RPMI7951 (cell line): ENCODE results near the gene TTLL11. TPM values are rescaled to one million over a fixed set of nuclear protein-coding genes. Genes with fewer than 3 reads are reported as not detected.

Experiments used
- DNase-seq: peaks from one replicate; pipeline ENCODE4 v3.0.0-alpha.2; 2012; ENCODE audit warnings: low read depth
- total RNA-seq: library from RNA; depleted of rRNA; stranded (reverse); fragments of >200 nt; shearing (Covaris generic); gene quantifications from 2 replicates; pipeline ENCODE4 v1.2.3, GENCODE V29; 2014

Gene TTLL11
- total RNA-seq, 1 experiment from 2014 or later, result 0.60 TPM

DNA sequence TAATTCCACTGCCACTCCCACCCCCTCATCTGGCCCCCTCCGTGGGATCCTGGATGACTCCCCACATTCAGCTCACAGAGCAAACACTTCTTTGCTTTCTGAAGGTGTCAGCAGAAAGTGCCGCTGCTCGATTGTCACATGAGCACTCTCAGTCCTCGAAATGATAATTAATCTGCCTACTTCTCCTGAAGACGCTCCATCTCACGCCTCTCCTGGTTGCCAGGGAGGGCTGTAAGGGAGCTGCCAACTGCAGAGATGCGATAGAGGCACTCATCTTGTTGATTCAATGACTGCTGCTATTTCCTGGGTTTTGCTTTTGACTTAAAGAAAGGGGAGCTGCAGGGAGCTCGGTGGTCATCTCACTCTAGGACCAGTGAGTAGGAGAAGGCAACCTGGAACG is 235.2 kb downstream of the TTLL11 start:
- DNase-seq, result no peak

DNA sequence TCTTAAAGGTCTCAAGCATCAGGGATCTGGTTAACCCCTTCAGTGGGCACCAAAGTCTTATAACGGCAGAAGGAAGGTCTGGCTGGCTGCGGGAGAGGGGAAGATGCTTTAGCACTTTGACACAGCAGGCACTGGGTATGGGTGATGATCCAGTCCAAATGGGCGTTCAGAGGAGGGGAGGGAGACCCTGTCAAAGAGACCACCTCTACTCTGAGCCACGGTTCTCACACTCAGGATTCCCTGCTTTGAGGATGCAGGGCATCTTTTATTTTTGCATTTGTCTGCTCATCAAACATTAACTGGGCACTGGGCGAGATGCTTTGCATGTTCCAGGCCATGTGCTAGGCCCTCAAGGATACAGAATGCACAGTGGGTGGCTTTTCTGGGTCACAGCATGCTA is 237.6 kb downstream of the TTLL11 start:
- DNase-seq, result no peak

DNA sequence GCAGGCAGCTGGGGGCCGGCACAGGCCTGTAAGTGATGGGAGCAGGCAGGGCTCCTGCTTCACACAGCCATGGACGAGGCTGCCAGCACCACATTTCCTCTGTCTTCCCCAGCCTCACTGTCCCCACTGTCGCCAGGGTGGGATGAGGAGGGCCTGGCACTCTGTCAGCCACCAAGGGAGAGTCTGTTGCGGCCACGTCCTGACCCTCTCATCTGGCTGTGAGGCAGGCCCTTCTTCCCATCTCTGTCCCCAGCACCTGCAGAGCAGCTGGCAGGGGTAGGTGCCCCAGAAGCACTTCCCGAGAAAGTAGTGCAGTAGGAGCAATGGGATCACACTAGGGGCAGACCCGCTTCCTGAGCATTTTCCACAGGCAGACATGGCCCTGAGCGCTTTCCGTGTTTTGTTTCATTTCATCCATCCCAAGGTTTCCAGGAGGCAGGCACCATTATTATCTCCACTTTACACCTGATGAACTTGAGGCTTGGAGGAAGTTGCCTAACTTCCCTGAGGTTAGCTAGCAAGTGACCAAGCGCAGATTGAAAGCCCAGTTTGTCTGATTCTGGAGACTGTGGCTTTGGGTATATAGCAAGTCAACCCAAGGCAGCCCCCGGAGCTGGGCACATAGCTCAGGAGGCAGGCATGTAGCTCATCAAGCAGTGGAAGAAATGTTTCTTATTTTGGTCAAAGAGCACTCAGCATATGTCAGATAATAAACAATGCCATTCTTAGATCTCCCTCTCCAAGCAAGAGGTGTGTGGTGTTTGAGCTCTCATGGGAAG is 239.3 kb downstream of the TTLL11 start:
- DNase-seq, result no peak

DNA sequence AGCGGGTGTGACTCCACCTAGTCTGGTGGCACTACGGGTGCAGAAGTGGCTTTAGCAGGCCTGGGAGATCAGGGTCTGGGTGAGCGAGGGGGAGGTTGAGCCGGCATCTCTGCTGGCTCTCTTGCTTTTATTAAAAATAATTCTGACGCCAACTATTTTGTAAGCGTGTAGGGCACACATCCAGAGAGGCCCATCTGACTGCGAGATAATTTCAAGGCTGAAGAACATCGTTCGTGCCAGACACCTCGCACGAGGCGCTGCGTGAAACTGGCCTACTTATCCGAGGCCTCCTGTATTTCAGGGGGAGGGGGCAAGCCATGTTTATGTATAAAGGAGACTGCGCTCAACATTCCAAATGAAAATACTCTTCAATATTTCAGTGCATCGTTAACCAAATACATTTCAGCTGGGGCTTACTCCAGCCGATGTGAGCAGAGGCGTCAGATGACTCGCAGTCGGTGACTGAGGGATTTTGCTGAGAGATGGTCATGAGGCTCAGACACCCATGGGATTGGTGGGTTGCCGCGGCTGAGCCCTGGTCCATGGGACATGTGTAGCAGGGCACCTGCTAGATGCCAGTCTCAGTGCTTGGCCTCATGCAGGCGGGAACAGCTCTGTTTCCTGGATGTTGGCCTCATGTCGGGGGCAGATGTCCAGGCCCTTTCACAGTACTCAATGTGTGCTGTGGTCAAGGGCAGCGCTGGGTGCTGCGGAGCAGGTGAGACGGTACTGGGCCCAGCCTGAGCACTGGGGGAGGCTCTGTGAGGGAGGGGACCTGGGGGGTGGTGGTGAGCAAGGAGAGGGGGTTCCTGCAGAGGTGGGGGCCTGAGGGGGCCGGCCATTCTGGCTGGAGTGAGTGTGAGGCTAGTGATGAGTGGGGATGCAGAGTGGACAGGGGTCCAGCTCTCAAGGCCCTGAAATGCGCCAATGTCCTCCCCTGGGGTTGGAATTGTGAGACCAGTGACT is 240.2 kb downstream of the TTLL11 start:
- no peak for DNase-seq

DNA sequence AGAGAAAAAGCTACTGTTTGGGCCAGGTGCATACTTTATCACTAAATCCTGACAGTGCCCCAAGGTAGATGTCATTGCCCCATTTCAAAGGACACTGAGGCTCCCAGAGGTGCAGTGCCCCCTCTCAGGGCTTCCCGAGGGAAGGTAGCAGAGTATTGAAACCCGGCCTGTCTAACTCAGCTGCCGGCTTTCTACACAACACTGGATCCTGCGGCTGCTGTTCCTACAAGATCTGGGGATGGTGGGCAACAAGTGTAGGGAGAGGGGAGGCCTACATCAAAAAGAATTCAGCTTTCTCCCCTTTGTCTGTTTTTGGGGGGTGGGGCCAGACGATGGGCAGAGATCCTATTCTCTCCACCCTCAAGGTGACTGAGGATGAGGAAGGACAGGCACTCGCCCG is 240.9 kb downstream of the TTLL11 start:
- DNase-seq, result no peak

DNA sequence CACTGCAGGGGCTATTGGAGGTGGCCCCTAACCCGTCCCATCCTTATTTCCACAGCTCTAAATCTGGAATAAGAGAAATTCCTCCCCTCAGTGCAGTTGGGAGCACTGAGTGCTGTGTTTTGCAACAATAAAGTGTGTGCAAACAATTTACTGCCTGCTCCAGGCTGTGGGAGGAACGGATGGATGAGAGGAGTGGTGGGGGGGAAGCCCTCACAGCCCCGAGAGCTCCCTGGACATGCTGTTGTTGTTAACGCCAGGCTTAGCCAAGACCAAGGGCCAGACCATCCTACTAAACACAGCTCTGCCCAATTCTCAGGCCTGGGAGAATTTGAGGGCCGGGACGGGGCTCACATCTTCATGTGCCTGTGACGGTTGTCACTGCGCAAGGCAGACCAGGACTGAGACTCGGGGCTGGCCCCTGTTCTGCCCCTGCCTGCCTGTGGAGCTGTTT is 241.4 kb downstream of the TTLL11 start:
- DNase-seq, result no peak

DNA sequence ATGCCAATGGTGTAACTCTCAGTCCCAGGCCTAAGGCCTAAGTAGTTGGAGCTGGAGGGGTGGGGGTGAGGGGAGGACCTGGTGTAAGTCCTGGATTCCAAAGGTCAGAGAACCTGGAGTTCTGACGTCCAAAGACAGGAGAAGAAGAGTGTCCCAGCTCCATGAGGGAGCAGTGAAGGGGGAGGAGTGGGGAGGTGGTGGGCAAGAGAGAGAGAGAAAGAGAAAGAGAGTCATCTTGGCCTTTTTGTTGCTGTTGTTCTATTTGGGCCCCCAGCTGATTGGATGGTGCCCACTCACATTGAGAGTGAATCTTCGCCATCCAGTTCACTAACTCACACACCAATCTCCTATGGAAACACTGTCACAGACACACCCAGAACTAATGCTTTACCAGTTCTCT is 242.7 kb downstream of the TTLL11 start:
- no peak for DNase-seq

DNA sequence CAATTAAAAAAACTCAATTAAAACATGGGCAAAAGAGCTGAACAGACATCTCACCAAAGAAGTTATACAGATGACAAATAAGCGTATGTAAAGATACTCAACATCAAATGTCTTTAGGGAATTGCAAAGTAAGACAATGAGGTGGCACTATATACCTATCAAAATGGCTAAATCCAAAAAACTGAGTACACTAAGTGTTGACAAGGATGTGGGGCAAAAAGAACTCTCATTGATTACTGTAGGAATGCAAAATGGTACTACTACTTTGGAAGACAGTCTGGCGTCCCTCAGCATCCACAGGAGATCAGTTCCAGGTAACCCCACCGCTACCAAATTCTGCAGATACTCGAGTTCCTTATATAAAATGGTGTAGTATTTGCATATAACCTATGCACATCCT is 243.6 kb downstream of the TTLL11 start:
- no peak for DNase-seq

DNA sequence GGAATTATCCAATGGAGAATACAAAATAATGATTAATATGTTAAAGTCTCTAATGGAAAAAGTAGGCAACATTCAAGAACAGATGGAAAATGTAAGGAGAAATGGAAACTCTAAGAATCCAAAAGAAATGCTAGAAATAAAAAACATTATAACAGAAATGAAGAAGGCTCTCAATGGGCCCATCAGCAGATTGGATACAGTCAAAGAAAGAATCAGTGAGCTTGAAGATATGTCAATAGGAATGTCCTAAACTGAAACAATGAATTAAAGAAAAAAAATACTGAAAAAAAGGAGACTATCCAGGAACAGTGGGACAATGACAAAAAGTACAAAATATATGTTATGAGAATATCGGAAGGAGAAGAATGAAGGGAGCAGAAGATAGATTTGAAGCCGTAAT is 248.5 kb downstream of the TTLL11 start:
- no peak for DNase-seq

DNA sequence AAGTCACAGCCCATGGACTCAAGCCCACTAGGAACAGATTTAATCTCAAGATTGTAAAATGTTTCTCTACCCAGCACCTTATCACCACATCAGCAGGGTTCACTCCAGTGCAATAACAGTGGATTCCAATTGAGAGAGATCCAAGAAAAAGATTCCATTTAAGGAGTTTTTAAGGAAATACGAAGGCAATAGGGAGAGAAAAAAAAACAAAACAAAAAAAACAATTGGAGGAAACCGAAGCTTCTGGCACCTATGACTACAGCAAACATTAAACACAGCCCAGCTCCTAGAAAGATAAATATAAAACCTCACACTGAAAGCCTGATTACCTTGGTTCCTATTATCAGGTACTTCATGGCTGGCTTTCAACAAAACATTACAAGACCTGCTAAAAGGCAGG is 249.0 kb downstream of the TTLL11 start:
- no peak for DNase-seq

DNA sequence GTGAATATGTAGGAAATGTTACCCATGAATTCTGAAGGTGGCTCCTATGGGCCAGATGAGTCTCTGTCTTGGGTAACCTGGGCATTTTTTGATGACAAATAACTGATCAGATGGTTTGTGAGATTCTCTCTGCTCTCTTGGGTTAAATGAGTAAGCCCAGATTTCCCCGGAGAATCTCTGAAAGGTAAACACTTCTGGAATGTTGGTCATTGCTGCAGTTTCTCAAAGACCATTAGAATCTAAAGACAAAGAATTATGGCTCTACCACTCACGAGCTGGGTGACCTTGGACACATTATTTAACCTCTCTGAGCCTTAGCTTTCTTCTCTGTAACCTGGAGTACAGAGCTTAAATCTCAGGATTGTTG is 250.5 kb downstream of the TTLL11 start:
- DNase-seq, result no peak

DNA sequence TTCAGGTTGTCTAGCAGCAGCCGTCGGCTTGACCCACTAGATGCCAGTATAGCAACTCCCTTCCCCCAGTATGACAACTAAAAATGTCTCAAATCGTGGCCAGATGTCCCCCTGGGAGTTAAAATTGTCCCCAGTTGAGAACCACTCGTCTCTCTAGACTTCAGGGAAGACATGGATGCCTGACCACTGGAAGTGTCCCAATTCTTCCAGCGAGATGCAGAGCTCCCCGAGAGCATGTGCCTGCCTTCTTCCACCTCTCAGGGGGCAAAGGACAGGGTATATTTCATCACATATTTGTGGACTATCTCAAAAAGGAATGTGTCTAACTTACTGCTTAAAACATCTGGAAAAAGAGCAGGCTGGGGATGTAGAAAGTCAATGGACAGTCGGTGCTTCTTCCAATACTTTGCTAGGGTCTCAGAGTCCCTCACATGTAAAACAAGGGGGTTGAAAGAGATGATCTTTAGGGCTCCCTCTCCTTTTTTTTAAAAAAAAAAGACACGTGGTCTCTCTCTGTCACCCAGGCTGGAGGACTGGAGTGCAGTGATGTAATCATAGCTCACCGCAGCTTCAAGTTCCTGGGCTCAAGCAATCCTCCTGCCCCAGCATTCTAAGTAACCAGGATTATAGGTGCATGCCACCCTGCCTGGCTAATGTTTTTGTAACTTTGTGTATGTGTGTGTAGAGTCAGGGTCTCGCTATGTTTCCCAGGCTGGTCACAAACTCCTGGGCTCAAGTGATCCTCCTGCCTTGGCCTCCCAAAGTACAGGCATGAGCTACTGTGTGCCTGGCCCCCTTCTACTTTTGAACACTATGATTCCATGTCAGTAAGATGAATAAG is 251.1 kb downstream of the TTLL11 start:
- DNase-seq, result no peak

DNA sequence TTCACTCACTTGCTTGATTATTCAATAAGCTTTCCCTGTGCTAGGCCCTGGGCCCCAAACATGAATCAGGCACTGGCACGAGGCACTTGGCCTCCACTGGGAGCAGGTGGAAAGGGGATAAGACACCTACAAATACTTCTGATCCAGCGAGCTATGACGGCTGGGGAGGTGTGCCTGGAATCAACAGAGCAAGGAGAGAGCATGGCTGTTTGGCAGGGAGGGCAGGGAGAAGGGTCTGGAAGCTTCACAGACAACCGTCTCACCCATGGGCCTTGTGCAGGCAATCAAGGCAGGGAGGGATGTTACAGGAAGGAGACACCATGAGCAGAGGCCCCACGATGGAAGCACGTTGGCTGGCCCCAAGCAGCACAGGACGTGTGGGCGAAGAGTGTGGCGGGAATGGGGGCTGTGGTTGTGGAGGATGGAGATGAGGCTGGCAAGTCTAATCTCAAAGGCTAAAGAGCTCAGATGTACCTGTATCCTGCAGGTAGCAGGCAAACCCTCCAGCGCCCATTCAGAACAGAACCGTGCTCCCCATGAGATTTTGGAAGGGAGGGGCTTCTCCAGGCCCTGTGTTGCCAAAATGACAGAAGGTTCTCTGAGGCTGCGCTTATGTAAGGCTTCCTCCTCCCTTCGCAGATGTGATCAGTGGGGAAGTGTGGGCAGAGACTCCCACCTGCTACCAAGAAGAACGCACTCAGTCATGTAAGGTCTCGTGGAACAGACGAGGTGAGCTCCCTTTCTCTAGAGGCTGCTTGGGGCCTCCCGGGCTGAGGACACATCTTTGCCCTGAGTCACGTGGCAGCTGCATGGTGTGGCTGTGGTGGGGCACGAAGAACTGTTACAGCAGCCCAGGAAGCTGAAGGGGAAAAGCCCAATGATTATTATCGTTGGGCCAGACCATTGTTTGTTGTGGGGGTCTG is 252.0 kb downstream of the TTLL11 start:
- DNase-seq, result no peak

DNA sequence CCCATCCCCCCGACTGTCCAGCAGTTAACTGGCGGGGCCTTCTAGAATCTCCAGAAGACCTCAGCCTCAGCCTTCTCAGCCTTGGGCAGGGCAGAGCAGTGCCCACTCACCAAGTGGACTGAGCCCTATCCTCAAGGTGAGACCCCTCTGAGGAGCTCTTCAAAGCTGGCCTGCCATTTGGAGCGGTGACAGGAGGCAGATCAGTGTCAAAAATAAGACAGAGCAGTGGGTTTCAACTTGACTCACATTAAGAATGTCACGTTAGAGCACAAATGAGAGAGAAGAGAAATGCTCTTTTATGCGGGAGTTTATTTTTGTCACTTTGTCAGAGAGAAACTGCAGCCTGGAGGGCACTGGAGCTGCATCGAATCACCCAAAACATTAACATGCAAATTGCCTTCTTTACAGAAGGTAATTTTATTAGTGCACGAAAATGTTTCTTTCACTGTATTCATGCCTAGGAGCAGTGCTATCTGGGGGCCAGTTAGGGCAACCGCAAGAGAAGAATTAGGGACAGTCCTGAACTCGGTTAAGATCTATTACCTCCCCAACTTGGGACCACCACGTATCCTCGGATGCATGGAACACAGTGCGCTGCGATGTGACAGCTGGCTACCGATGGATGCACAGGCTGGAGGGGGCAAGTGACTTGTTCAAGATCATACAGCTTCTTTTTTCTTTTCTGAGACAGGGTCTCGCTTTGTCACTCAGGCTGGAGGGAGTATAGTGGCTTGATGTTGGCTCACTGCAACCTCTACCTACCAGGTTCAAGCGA is 253.2 kb downstream of the TTLL11 start:
- DNase-seq, result no peak

DNA sequence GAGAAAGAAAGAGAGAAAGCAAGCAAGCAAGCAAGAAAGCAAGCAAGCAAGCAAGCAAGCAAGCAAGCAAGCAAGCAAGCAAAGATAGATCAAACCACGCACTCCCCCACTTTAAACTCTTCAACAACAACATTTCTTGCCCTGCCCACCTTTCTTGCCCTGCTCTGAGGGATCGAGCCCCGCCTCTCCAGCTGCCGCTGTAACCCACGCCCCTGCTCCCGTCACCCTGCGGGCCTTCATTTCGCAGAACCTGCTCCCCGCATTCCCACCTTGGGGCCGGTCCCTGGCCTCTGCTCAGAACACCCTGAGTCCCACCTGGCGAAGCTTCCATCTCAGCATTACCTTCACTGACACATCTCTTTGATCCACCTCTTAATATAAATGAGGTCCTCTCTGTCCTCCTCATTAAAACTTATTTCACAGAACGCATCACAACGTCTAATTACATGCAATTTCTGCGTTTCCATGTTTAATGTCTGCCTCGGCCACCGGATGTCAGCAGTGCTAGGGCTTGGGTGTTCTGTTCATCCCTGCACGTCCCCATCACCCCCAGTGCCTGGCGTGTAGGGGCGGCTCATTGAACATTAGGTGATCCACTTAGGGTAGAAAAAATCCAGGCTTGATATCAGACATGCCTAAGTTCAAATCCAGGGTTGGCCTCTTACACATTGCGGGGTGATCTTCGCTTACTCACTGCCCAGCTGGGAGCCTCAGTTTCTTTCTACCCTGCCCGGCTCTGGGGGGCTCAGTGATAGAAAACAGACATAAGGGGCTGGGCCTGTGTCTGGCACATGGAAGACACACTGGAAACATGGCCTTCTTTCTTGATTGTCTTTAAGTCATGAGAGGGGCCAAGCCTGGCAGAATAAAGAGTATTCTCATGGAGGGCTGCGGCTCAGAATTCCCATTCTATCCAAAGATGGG is 254.1 kb downstream of the TTLL11 start:
- DNase-seq, result no peak

DNA sequence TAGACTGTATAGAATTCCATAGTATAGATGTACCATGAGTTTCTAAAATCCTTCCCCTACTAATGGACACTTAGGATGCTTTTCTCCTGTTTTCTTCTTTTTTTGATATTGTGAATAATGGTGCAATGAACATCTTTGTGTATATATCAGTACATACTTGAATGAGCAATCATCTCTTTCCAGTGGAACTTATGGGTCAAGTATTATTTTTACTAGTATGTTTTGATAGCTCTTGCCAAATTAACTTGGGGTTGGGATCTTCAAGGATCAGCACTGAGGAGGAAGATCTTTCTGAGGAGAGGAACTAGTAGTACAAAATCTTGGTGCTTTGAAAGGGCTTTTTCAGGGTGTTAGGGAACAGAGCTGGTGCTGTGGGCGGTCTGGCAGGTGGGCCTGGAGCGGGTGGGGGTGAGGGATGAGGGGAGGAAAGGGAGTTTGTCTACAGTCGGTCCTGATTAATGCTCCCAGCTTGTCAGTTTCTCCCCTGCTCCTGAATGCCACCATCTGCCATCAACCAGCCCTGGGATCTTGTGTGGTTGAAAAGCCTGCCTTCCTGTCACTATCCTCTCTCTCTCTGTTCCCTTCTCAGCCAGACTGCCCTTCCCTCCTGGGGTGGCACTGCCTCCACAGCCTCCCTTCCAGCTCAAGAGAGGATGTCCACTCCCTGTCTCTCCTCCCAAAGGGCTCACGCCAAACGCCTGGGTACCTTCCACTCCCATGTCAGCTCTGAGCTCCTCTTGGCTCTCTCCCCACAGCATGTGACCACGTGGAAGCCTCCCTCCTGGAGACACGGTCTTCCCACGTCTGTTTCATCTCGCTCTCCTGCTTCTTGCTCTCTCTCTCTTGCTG is 255.8 kb downstream of the TTLL11 start:
- DNase-seq, result no peak

DNA sequence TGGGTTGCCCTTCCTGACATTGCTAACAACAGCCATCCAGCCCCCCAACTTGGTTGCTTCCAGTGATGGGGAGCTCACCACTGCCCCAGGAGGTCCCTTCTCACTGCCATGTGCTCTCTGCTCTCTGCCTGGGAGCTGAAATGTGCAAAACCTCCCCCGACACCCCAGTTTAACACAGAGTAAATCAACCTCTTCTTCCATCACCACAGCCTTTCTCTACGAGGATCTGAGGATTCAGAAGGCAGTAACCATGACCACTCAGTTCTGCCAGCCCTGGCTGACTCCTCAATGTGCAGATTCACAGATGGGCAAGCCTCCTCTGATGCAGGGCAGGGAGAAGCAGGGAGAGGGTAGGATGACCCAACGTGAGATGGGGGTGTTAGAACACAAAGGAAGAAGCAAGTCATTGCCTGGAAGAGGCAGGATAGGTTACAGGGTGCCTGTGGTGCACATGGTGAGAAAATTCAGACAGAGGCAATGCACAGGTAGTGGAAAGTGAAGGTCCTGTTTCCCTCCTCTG is 256.7 kb downstream of the TTLL11 start:
- no peak for DNase-seq
